ENCODE results near the gene MSGN1. TPM values are rescaled to one million over a fixed set of nuclear protein-coding genes. Genes with fewer than 3 reads are reported as not detected.

Gene MSGN1
- total RNA-seq, 4 donors from 2014 or later: not detected

DNA sequence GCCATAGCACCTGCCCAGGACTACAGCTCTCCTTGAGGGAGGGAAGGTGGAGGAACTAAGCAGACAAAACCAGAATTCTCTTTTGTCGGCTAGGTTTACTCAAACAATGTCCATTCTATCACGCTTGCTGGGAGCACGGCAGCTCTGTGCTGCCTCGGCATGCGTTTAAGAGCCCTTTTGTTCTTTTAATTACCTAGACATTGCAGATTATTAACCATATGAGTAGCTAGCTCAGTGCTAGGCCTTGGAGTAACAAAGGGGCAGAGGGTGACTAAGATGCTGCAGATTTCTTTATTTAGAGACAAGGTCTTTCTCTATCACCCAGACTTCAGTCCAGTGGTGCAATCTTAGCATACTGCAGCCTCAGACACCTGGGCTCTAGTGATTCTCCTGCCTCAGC is 11.1 kb downstream of the MSGN1 start:
- no peak for DNase-seq
- no peak overlapping the region for H3K27ac ChIP-seq
- TF ChIP-seq, protein P1, sequence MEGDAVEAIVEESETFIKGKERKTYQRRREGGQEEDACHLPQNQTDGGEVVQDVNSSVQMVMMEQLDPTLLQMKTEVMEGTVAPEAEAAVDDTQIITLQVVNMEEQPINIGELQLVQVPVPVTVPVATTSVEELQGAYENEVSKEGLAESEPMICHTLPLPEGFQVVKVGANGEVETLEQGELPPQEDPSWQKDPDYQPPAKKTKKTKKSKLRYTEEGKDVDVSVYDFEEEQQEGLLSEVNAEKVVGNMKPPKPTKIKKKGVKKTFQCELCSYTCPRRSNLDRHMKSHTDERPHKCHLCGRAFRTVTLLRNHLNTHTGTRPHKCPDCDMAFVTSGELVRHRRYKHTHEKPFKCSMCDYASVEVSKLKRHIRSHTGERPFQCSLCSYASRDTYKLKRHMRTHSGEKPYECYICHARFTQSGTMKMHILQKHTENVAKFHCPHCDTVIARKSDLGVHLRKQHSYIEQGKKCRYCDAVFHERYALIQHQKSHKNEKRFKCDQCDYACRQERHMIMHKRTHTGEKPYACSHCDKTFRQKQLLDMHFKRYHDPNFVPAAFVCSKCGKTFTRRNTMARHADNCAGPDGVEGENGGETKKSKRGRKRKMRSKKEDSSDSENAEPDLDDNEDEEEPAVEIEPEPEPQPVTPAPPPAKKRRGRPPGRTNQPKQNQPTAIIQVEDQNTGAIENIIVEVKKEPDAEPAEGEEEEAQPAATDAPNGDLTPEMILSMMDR (IDR thresholded peaks at IDR 0.05): no peak
- TF ChIP-seq POLR2A (IDR thresholded peaks at IDR 0.05): no peak

GRCh38 chr2:17827785-17828184 is 11.5 kb downstream of the MSGN1 start:
- H3K4me1 ChIP-seq: peaks cover 0 to 5% (median 2%) of the 10 kb centered on the region in 4 donors
- TF ChIP-seq, protein P1 (IDR thresholded peaks at IDR 0.05): no peak
- no peak for TF ChIP-seq POLR2A (IDR thresholded peaks at IDR 0.05)
- H3K27ac ChIP-seq: no peak overlapping the region
- H3K4me3 ChIP-seq: no peak overlapping the region
- H3K27me3 ChIP-seq: no peaks in the 10 kb centered on the region
- no peaks in the 10 kb centered on the region for H3K36me3 ChIP-seq
- no peak for DNase-seq
- H3K9me3 ChIP-seq: no peaks in the 10 kb centered on the region

More for the DNA sequence above, 11.1 kb downstream of the MSGN1 start:
- no peaks in the 10 kb centered on the region for H3K36me3 ChIP-seq
- H3K4me1 ChIP-seq: peaks cover 0 to 5% (median 2%) of the 10 kb centered on the region in 4 donors
- no peak overlapping the region for H3K4me3 ChIP-seq
- no peaks in the 10 kb centered on the region for H3K27me3 ChIP-seq
- H3K9me3 ChIP-seq: no peaks in the 10 kb centered on the region

DNA sequence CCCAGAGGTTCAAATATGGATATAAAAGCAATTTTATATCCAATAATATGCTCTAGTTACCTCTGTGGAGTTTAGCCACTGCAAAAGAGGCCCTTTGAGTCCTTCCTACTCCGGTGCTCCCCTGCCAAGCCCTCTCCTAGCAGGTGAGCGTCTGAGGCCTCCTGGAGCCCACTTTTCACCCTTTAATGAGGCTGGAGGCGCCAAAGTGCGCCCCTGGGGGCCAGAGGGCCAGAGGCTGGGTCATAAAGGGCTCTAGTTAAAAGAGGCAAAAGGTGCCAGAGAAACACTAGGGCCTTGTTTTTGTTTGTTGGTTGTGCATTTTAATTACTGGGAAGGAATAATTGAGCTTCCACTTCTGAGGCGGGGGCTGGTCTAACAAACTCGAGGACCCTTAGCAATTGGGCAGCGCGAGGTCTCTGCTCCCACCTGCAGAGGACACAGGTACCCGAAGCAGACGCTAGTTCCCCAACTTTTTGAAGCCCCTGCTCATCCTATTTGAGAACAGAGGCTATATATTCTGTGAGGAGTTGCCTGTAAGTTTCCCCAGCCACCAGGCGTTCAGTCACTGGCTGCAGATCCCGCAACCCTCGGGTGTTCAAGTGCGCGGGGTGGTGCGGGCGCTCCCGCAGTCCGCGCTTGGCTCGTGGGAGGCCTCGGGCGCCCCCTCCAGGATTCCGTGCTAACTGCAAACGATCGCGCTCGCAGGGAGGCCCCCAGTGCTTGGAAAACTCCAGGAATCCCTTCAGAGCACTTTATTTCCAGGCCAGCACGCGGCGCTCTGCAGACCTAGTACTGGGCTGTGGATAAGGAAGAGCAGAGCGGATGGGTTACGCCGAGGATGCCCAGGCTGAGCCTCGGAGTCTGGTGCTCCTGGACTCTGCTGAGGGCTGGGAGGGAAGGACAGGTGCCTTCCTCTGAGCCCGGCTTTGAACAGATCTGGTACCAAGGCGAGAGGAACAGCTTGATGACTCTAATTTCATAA is 14.1 kb downstream of the MSGN1 start:
- Histone ChIP-seq H3K4me3 (peak overlapping the region in 2 of 4 donors; percentile 10 to 43), H3K4me1 (peaks cover 0 to 5% (median 2%) of the 10 kb centered on the region in 4 donors), H3K9me3 (no peaks in the 10 kb centered on the region), H3K27ac (no peak overlapping the region), H3K27me3 (no peaks in the 10 kb centered on the region), H3K36me3 (no peaks in the 10 kb centered on the region)
- peak; percentile 30 to 82 (median 73) for DNase-seq
- TF ChIP-seq, protein P1 (IDR thresholded peaks at IDR 0.05): peak in 5 of 6 experiments; percentile 53 to 80 (median 76)
- no peak for TF ChIP-seq POLR2A (IDR thresholded peaks at IDR 0.05)

GRCh38 chr2:17835516-17835915 is 19.3 kb downstream of the MSGN1 start:
- no peak for DNase-seq
- no peaks in the 10 kb centered on the region for H3K36me3 ChIP-seq
- H3K27ac ChIP-seq: no peak overlapping the region
- H3K4me1 ChIP-seq: peaks cover 0 to 2% (median under 1%) of the 10 kb centered on the region in 4 donors
- H3K27me3 ChIP-seq: no peaks in the 10 kb centered on the region
- H3K4me3 ChIP-seq: no peak overlapping the region
- no peak for TF ChIP-seq POLR2A (IDR thresholded peaks at IDR 0.05)
- TF ChIP-seq, protein P1 (IDR thresholded peaks at IDR 0.05): no peak
- no peaks in the 10 kb centered on the region for H3K9me3 ChIP-seq

- Histone ChIP-seq H3K9me3 (no peaks in the 10 kb centered on the region), H3K4me3 (no peak overlapping the region), H3K27ac (no peak overlapping the region), H3K27me3 (no peaks in the 10 kb centered on the region), H3K36me3 (no peaks in the 10 kb centered on the region), H3K4me1 (no peaks in the 10 kb centered on the region)
- no peak for DNase-seq
- TF ChIP-seq, protein P1 (IDR thresholded peaks at IDR 0.05): no peak
- no peak for TF ChIP-seq POLR2A (IDR thresholded peaks at IDR 0.05)
Measured at GRCh38 chr2:17839959-17840358, 23.7 kb downstream of the MSGN1 start.

Data from Peyer's patch (tissue), 4 donors.